NCI-H748 (cell line): Measurements from ENCODE around the gene GPR132.

Experiments used
- DNase-seq: peaks from one replicate; lab custom pipeline; 2025; ENCODE audit not compliant: unreplicated experiment; lab: John Stamatoyannopoulos, UW

GPR132 gene

GRCh38 chr14:105023144-105023543 is 42.1 kb downstream of the GPR132 start:
- no peak for DNase-seq

GRCh38 chr14:105022276-105022670 is 43.0 kb downstream of the GPR132 start:
- DNase-seq = no peak

- DNase-seq = peak; percentile 89
Observed at GRCh38 chr14:105021656-105022275, 43.5 kb downstream of the GPR132 start.

- peak; percentile 100 for DNase-seq
Observed at GRCh38 chr14:105020815-105021655, 44.2 kb downstream of the GPR132 start, which contains the start of gene CDCA4. TSS of gene CDCA4 (minus strand) at chr14:105021083. CDS start at chr14:105011929, 9,154 bp downstream.

GRCh38 chr14:105019861-105020814 is 45.1 kb downstream of the GPR132 start:
- peak; percentile 66 for DNase-seq

GRCh38 chr14:105018414-105018813 is 46.8 kb downstream of the GPR132 start:
- no peak for DNase-seq

GRCh38 chr14:105015905-105016304 is 49.3 kb downstream of the GPR132 start:
- DNase-seq = no peak

GRCh38 chr14:105015242-105015641 is 50.0 kb downstream of the GPR132 start:
- DNase-seq = no peak

- DNase-seq = no peak
Observed at GRCh38 chr14:105014631-105015030, 50.6 kb downstream of the GPR132 start.

- no peak for DNase-seq
Observed at GRCh38 chr14:105014032-105014431, 51.2 kb downstream of the GPR132 start.

- DNase-seq = no peak
Observed at GRCh38 chr14:105013150-105013785, 52.0 kb downstream of the GPR132 start.

- no peak for DNase-seq
Observed at GRCh38 chr14:105012171-105012985, 52.9 kb downstream of the GPR132 start.

GRCh38 chr14:105011312-105011990 is 53.8 kb downstream of the GPR132 start:
- no peak for DNase-seq

GRCh38 chr14:105010891-105011291 is 54.3 kb downstream of the GPR132 start:
- no peak for DNase-seq

GRCh38 chr14:105010106-105010505 is 55.1 kb downstream of the GPR132 start:
- DNase-seq = no peak

GRCh38 chr14:105007593-105008264 is 57.5 kb downstream of the GPR132 start:
- no peak for DNase-seq

- no peak for DNase-seq
Observed at GRCh38 chr14:105006831-105007592, 58.2 kb downstream of the GPR132 start.
